ENCODE measurements around the gene PPIA.

DNA sequence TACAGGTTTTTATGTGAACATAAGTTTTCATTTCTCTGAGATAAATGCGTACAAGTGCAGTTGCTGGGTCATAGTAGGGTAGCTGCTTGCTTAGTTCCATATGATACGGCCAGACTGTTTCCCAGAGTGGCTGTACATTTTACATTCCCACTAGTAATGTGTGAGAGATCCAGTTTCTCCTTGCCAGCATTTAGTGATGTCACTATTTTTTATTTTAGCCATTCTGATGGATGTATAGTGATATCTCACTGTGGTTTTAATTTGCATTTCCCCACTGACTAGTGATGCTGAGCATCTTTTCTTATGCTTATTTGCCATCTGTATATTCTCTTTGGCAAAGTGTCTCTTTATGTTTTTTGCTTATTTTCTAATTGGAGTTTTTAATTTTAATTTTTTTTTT, 43.7 kb upstream of the PPIA start:
- TF ChIP-seq, protein P1, sequence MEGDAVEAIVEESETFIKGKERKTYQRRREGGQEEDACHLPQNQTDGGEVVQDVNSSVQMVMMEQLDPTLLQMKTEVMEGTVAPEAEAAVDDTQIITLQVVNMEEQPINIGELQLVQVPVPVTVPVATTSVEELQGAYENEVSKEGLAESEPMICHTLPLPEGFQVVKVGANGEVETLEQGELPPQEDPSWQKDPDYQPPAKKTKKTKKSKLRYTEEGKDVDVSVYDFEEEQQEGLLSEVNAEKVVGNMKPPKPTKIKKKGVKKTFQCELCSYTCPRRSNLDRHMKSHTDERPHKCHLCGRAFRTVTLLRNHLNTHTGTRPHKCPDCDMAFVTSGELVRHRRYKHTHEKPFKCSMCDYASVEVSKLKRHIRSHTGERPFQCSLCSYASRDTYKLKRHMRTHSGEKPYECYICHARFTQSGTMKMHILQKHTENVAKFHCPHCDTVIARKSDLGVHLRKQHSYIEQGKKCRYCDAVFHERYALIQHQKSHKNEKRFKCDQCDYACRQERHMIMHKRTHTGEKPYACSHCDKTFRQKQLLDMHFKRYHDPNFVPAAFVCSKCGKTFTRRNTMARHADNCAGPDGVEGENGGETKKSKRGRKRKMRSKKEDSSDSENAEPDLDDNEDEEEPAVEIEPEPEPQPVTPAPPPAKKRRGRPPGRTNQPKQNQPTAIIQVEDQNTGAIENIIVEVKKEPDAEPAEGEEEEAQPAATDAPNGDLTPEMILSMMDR (IDR thresholded peaks at IDR 0.05; ENCODE audit: low read length), result no peak
- TF ChIP-seq EZH2 (IDR thresholded peaks at IDR 0.05; ENCODE audit: borderline replicate concordance, low read length), result no peak

All from OCI-LY1 (cell line).